ENCODE data around the gene SERPINA12. TPM values are rescaled to one million over a fixed set of nuclear protein-coding genes. Genes with fewer than 3 reads are reported as not detected.
"Not testable (repeated sequence)": the region's sequence is repeated elsewhere in the genome, so short reads cannot be mapped to it uniquely, and the experiment has no call there.

SERPINA12 gene
- total and polyA plus RNA-seq, 7 experiments from 2014 or later = not detected

DNA sequence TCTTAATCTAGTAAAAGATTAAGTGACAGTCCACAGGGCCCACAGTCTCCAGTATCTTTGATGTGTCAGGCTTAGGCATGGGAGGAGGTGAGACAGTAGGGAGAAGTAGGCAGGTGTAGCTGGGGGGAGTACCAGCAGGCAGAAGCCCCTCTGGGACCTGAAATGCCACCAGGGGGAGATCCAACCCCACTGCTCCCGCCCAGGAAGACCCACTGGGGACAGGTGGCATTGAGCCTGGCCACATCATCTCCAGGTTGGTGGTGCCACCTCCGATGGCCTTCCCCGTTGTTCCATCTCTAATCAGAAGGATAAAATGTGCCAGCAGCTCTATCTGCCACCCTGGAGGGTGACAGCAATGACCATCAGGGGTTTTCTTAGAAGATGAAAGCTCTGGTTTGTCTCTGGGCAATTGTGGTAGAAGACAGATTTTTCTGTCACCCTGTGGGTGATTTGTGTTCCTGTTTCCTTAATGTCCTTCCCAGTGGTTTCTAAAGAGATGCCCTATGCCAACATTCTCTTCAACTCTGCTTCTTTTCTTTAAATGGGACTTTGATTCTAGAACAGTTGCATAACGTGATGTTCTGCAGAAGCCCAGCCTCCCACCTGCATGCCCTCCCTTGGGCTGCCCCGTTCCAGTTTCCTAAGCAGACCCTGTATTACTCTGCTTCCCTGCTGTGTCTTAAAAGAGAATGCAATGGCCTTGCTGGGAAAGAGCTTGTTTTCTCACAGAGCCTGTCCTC, 12.3 kb upstream of the SERPINA12 start:
- no peaks in the 10 kb centered on the region for H3K36me3 ChIP-seq (ENCODE audit: control insufficient read depth in 2 of 3, insufficient read depth in 3 of 3, low read length in 3 of 3)
- H3K27me3 Mint-ChIP-seq = peaks cover 6 to 41% (median 22%) of the 10 kb centered on the region in 5 donors
- POLR2A ChIA-PET = no interaction called here

DNA sequence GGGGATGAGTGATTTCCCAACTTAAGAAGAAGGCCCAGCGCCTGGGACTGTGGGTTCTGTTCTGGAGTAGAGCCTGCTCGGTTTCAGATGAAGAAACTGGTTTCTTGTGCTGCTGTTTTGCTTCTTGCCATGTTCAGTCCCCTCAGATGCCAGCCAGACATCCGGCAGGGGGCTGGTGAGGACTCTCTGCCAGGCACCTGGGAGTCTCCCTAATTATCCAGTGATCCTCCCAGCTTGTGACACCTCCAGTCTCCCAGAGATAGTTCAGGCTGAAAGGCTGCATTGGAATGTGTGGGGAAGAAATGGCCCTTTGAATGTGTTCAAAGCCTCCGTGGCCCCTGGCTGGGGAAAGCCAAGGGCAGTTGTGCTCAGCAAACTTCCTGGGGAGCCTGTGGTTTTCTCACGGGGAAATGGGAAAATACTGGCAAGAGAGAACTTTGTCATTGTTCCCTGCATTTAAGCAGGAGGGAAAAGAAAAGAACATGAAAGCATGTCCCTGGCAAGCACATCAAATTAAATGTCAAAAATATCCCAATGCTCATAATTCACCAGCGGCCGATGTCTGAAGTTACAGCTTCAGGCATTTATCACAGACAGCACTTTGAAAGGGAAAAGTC, 8.5 kb upstream of the SERPINA12 start:
- intact Hi-C loops (cut with micrococcal nuclease) = no loop called here
- POLR2A ChIA-PET = no interaction called here
- H3K9me3 Mint-ChIP-seq = peaks cover 0 to 14% (median 9%) of the 10 kb centered on the region in 11 donors
- H3K36me3 Mint-ChIP-seq = no peaks in the 10 kb centered on the region
- no peaks in the 10 kb centered on the region for H3K27me3 ChIP-seq (ENCODE audit: control insufficient read depth in 2 of 2, insufficient read depth in 2 of 2, low read length in 2 of 2)
- H3K4me3 Mint-ChIP-seq = no peak overlapping the region
- CTCF ChIA-PET = no interaction called here
- H3K27ac ChIP-seq (ENCODE audit: low read depth, low read length) = no peak overlapping the region
- ATAC-seq (no peak), DNase-seq (no peak)
- H3K9me3 ChIP-seq (ENCODE audit: control insufficient read depth in 2 of 3, low read length in 3 of 3) = no peaks in the 10 kb centered on the region
- peaks cover 0 to 42% (median 16%) of the 10 kb centered on the region in 5 donors for H3K27me3 Mint-ChIP-seq
- no peak overlapping the region for H3K4me3 ChIP-seq (ENCODE audit: low read length)
- no peaks in the 10 kb centered on the region for H3K36me3 ChIP-seq (ENCODE audit: control insufficient read depth in 2 of 3, insufficient read depth in 3 of 3, low read length in 3 of 3)
- no peak overlapping the region for H3K27ac Mint-ChIP-seq
- no peaks in the 10 kb centered on the region for H3K4me1 Mint-ChIP-seq
- no peaks in the 10 kb centered on the region for H3K4me1 ChIP-seq (ENCODE audit: control insufficient read depth in 2 of 2, insufficient read depth in 2 of 2, low read length in 2 of 2)

More for the DNA sequence above, 12.3 kb upstream of the SERPINA12 start:
- no peak overlapping the region for H3K27ac ChIP-seq (ENCODE audit: low read depth, low read length)
- H3K4me3 Mint-ChIP-seq = no peak overlapping the region
- H3K27ac Mint-ChIP-seq = no peak overlapping the region
- no peaks in the 10 kb centered on the region for H3K4me1 ChIP-seq (ENCODE audit: control insufficient read depth in 2 of 2, insufficient read depth in 2 of 2, low read length in 2 of 2)
- no peaks in the 10 kb centered on the region for H3K36me3 Mint-ChIP-seq
- DNase-seq (no peak), ATAC-seq (no peak)
- no peaks in the 10 kb centered on the region for H3K9me3 ChIP-seq (ENCODE audit: control insufficient read depth in 2 of 3, low read length in 3 of 3)
- H3K27me3 ChIP-seq (ENCODE audit: control insufficient read depth in 2 of 2, insufficient read depth in 2 of 2, low read length in 2 of 2) = no peaks in the 10 kb centered on the region
- intact Hi-C loops (cut with micrococcal nuclease) = no loop called here
- no peaks in the 10 kb centered on the region for H3K4me1 Mint-ChIP-seq
- peaks cover 0 to 16% (median 9%) of the 10 kb centered on the region in 11 donors for H3K9me3 Mint-ChIP-seq
- CTCF ChIA-PET = no interaction called here
- H3K4me3 ChIP-seq (ENCODE audit: low read length) = no peak overlapping the region

DNA sequence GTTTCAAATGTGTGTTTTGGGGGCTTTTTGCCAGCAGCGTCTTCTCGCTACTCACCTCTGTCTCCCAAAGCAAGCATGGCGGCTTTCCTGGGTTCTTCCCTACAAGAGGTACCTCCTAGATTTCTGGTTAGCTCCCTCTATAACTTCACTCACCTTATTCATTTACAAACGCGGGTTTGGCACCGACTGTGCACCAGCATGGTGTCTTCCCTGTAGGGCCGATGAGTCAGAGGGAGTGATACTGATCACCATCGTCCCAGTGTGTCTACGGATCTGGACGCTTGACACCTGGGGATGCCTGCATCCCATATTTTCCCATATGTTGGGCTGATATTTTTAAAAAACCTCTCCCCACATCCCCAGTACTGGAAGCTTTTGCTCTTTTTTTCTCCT, 8.0 kb upstream of the SERPINA12 start:
- no peak overlapping the region for H3K4me3 Mint-ChIP-seq
- DNase-seq (no peak), ATAC-seq (no peak)
- Histone ChIP-seq H3K36me3 (ENCODE audit: control insufficient read depth in 2 of 3, insufficient read depth in 3 of 3, low read length in 3 of 3) (no peaks in the 10 kb centered on the region), H3K4me1 (ENCODE audit: control insufficient read depth in 2 of 2, insufficient read depth in 2 of 2, low read length in 2 of 2) (no peaks in the 10 kb centered on the region), H3K27ac (ENCODE audit: low read depth, low read length) (no peak overlapping the region), H3K27me3 (ENCODE audit: control insufficient read depth in 2 of 2, insufficient read depth in 2 of 2, low read length in 2 of 2) (no peaks in the 10 kb centered on the region), H3K4me3 (ENCODE audit: low read length) (no peak overlapping the region), H3K9me3 (ENCODE audit: control insufficient read depth in 2 of 3, low read length in 3 of 3) (no peaks in the 10 kb centered on the region)
- H3K27ac Mint-ChIP-seq = no peak overlapping the region
- H3K36me3 Mint-ChIP-seq = no peaks in the 10 kb centered on the region
- peaks cover 0 to 38% (median 16%) of the 10 kb centered on the region in 5 donors for H3K27me3 Mint-ChIP-seq
- H3K4me1 Mint-ChIP-seq = no peaks in the 10 kb centered on the region
- ChIA-PET CTCF (no interaction called here), POLR2A (no interaction called here)
- intact Hi-C loops (cut with micrococcal nuclease) = no loop called here
- peaks cover 0 to 14% (median 9%) of the 10 kb centered on the region in 11 donors for H3K9me3 Mint-ChIP-seq

DNA sequence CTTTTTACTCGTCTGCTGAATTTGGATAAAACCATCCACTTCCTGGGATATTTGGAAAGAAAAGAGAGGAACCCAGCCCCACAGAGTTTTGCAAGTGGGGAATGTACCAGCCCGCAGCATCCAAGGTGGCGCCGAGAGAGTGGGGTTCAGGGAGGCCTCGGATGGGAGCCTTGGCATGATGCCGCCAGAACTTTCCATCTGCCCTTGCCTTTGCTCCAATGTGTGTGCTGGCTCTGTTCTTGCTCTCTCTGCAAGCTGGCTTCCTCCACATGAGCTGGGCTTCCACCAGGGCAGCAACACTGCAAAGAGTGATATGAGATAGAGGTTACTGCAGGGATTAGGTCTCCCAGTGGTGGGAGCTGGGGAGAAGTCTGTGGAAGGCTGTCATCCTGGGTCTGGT, 6.6 kb upstream of the SERPINA12 start:
- H3K4me1 Mint-ChIP-seq = no peaks in the 10 kb centered on the region
- Histone ChIP-seq H3K27me3 (ENCODE audit: control insufficient read depth in 2 of 2, insufficient read depth in 2 of 2, low read length in 2 of 2) (no peaks in the 10 kb centered on the region), H3K36me3 (ENCODE audit: control insufficient read depth in 2 of 3, insufficient read depth in 3 of 3, low read length in 3 of 3) (no peaks in the 10 kb centered on the region), H3K27ac (ENCODE audit: low read depth, low read length) (no peak overlapping the region), H3K4me1 (ENCODE audit: control insufficient read depth in 2 of 2, insufficient read depth in 2 of 2, low read length in 2 of 2) (no peaks in the 10 kb centered on the region), H3K9me3 (ENCODE audit: control insufficient read depth in 2 of 3, low read length in 3 of 3) (no peaks in the 10 kb centered on the region), H3K4me3 (ENCODE audit: low read length) (no peak overlapping the region)
- POLR2A ChIA-PET = no interaction called here
- intact Hi-C loops (cut with micrococcal nuclease) = no loop called here
- CTCF ChIA-PET = no interaction called here
- no peak overlapping the region for H3K27ac Mint-ChIP-seq
- no peak overlapping the region for H3K4me3 Mint-ChIP-seq
- H3K36me3 Mint-ChIP-seq = no peaks in the 10 kb centered on the region
- ATAC-seq (no peak), DNase-seq (no peak)
- H3K9me3 Mint-ChIP-seq = peaks cover 0 to 14% (median 9%) of the 10 kb centered on the region in 11 donors
- H3K27me3 Mint-ChIP-seq = peaks cover 0 to 30% (median 20%) of the 10 kb centered on the region in 5 donors

DNA sequence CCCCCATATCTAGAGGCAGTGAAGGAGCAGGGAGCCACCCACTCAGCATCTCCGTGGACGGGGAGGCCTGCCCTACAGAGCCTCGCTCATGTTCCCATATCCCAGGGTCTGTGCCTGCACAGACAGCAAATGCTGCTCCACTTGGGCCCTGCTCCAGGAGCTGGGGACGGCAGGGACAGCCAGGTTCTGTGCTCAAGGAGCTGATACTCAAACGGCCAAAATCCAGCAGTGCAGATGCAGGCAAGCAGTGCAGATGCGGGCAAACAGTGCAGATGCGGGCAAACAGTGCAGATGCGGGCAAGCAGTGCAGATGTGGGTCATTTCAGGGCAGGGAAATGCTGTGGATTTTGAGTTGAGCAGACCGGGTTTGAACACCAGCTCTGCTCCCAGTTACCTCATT, 6.2 kb upstream of the SERPINA12 start:
- Mint-ChIP-seq H3K9me3 (peaks cover 0 to 14% (median 9%) of the 10 kb centered on the region in 11 donors), H3K27me3 (peaks cover 0 to 30% (median 21%) of the 10 kb centered on the region in 5 donors), H3K27ac (no peak overlapping the region), H3K36me3 (no peaks in the 10 kb centered on the region), H3K4me1 (no peaks in the 10 kb centered on the region), H3K4me3 (no peak overlapping the region)
- ChIA-PET POLR2A (no interaction called here), CTCF (no interaction called here)
- H3K27ac ChIP-seq (ENCODE audit: low read depth, low read length) = no peak overlapping the region
- H3K27me3 ChIP-seq (ENCODE audit: control insufficient read depth in 2 of 2, insufficient read depth in 2 of 2, low read length in 2 of 2) = no peaks in the 10 kb centered on the region
- ATAC-seq (no peak), DNase-seq (no peak)
- no peaks in the 10 kb centered on the region for H3K4me1 ChIP-seq (ENCODE audit: control insufficient read depth in 2 of 2, insufficient read depth in 2 of 2, low read length in 2 of 2)
- no peaks in the 10 kb centered on the region for H3K36me3 ChIP-seq (ENCODE audit: control insufficient read depth in 2 of 3, insufficient read depth in 3 of 3, low read length in 3 of 3)
- H3K4me3 ChIP-seq (ENCODE audit: low read length) = no peak overlapping the region
- intact Hi-C loops (cut with micrococcal nuclease) = no loop called here
- H3K9me3 ChIP-seq (ENCODE audit: control insufficient read depth in 2 of 3, low read length in 3 of 3) = no peaks in the 10 kb centered on the region

DNA sequence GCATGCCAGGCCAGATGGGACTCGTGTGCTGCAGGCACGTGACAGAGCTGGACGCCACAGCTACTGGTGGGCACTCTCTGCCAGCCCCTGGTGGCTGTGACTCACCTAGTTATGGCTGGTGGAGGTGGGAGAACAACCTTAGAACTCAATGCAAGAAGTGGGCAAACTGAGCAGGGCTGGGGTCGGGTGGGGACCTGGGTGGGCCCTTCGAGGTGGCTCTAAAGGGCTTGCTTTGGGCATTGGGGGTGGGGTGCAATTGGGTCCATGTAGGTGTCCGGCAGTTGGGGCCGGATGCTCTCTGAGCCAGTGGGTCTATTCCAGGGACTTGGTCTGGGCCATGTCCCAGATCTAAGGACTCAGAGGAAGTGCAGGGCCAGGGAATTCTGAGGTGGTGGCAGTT, 5.1 kb upstream of the SERPINA12 start:
- no peak overlapping the region for H3K27ac Mint-ChIP-seq
- H3K4me1 Mint-ChIP-seq = no peaks in the 10 kb centered on the region
- Histone ChIP-seq H3K4me1 (ENCODE audit: control insufficient read depth in 2 of 2, insufficient read depth in 2 of 2, low read length in 2 of 2) (no peaks in the 10 kb centered on the region), H3K4me3 (ENCODE audit: low read length) (no peak overlapping the region), H3K27ac (ENCODE audit: low read depth, low read length) (no peak overlapping the region), H3K9me3 (ENCODE audit: control insufficient read depth in 2 of 3, low read length in 3 of 3) (no peaks in the 10 kb centered on the region), H3K36me3 (ENCODE audit: control insufficient read depth in 2 of 3, insufficient read depth in 3 of 3, low read length in 3 of 3) (no peaks in the 10 kb centered on the region), H3K27me3 (ENCODE audit: control insufficient read depth in 2 of 2, insufficient read depth in 2 of 2, low read length in 2 of 2) (no peaks in the 10 kb centered on the region)
- ATAC-seq = no peak
- ChIA-PET POLR2A (no interaction called here), CTCF (no interaction called here)
- intact Hi-C loops (cut with micrococcal nuclease) = no loop called here
- no peaks in the 10 kb centered on the region for H3K36me3 Mint-ChIP-seq
- peaks cover 0 to 30% (median 21%) of the 10 kb centered on the region in 5 donors for H3K27me3 Mint-ChIP-seq
- H3K4me3 Mint-ChIP-seq = no peak overlapping the region
- peaks cover 0 to 8% (median 5%) of the 10 kb centered on the region in 11 donors for H3K9me3 Mint-ChIP-seq
- DNase-seq = no peak

DNA sequence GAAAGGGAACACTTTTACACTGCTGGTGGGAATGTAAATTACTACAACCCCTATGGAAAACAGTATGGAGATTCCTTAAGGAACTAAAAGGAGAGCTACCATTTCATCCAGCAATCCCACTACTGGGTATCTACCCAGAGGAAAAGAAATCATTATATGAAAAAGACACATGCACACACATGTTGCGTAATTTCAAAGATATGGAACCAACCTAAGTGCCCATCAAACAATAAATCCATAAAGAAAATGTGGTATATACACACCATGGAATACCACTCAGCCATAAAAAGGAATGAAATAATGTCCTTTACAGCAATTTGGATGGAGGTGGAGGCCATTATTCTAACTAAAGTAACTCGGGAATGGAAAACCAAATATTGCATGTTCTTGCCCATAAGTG, 1.2 kb upstream of the SERPINA12 start:
- DNase-seq; H3K4me1 ChIP-seq (ENCODE audit: control insufficient read depth in 2 of 2, insufficient read depth in 2 of 2, low read length in 2 of 2); H3K27ac ChIP-seq (ENCODE audit: low read depth, low read length); H3K36me3 ChIP-seq (ENCODE audit: control insufficient read depth in 2 of 3, insufficient read depth in 3 of 3, low read length in 3 of 3); POLR2A ChIA-PET; H3K9me3 Mint-ChIP-seq; ATAC-seq; H3K4me3 Mint-ChIP-seq; H3K4me3 ChIP-seq (ENCODE audit: low read length); H3K27ac Mint-ChIP-seq; CTCF ChIA-PET; H3K36me3 Mint-ChIP-seq; H3K27me3 ChIP-seq (ENCODE audit: control insufficient read depth in 2 of 2, insufficient read depth in 2 of 2, low read length in 2 of 2); H3K4me1 Mint-ChIP-seq; H3K9me3 ChIP-seq (ENCODE audit: control insufficient read depth in 2 of 3, low read length in 3 of 3); intact Hi-C loops (cut with micrococcal nuclease): not testable (repeated sequence)
- peaks cover under 1 to 31% (median 15%) of the 10 kb centered on the region in 5 donors for H3K27me3 Mint-ChIP-seq
